WERI-Rb-1 (cell line): ENCODE results near the gene VSTM2L.

Experiments
- DNase-seq: peaks from one replicate; pipeline ENCODE4 v3.0.0-alpha.2; 2020
- H3K27ac ChIP-seq: fragments of 250-450 bp; sonication (Bioruptor Pico); 2 replicates; pipeline ENCODE4 v1.5.1; 2020; ENCODE audit warnings: mild to moderate bottlenecking, moderate library complexity
- H3K27me3 ChIP-seq: fragments of 250-450 bp; sonication (Bioruptor Pico); 2 replicates; pipeline ENCODE4 v1.5.1; 2021; ENCODE audit warnings: mild to moderate bottlenecking, low read depth, moderate library complexity; ENCODE audit not compliant: insufficient read depth, severe bottlenecking
- H3K36me3 ChIP-seq: fragments of 250-450 bp; sonication (Bioruptor Pico); 2 replicates; pipeline ENCODE4 v1.5.1; 2020; ENCODE audit warnings: mild to moderate bottlenecking, moderate library complexity
- H3K4me3 ChIP-seq: 2 replicates; pipeline ENCODE4 v1.5.1; 2011; ENCODE audit warnings: low read depth, mild to moderate bottlenecking, control low read depth, low read length
- H3K9me3 ChIP-seq: fragments of 250-450 bp; sonication (Bioruptor Pico); 2 replicates; pipeline ENCODE4 v1.5.1; 2021; ENCODE audit warnings: mild to moderate bottlenecking, moderate library complexity; ENCODE audit not compliant: severe bottlenecking
- CTCF ChIP-seq: IDR thresholded peaks from 2 replicates; pipeline ENCODE4 v1.5.1; 2011; ENCODE audit warnings: low read depth, mild to moderate bottlenecking, control low read depth, inconsistent platforms, low read length

The VSTM2L gene

GRCh38 chr20:37969949-37970855, 67.3 kb downstream of the VSTM2L start:
- no peak for DNase-seq
- peaks cover 17% of the 10 kb centered on the region for H3K9me3 ChIP-seq

GRCh38 chr20:37970856-37971245, 67.9 kb downstream of the VSTM2L start:
- no peak overlapping the region for H3K27ac ChIP-seq
- H3K9me3 ChIP-seq = peaks cover 17% of the 10 kb centered on the region
- H3K4me3 ChIP-seq = no peak overlapping the region
- no peak for TF ChIP-seq CTCF
- no peaks in the 10 kb centered on the region for H3K27me3 ChIP-seq
- no peak for DNase-seq
- no peaks in the 10 kb centered on the region for H3K36me3 ChIP-seq

More at GRCh38 chr20:37969949-37970855, 67.3 kb downstream of the VSTM2L start:
- H3K27ac ChIP-seq = no peak overlapping the region
- no peaks in the 10 kb centered on the region for H3K36me3 ChIP-seq
- H3K27me3 ChIP-seq = no peaks in the 10 kb centered on the region
- no peak for TF ChIP-seq CTCF
- H3K4me3 ChIP-seq = no peak overlapping the region

- no peak for TF ChIP-seq CTCF
- Histone ChIP-seq H3K36me3 (no peaks in the 10 kb centered on the region), H3K27ac (no peak overlapping the region), H3K27me3 (no peaks in the 10 kb centered on the region), H3K4me3 (no peak overlapping the region), H3K9me3 (peaks cover 14% of the 10 kb centered on the region)
- DNase-seq = no peak
These were observed 68.7 kb downstream of the VSTM2L start for GRCh38 chr20:37971561-37972127.

GRCh38 chr20:37972256-37973058, 69.5 kb downstream of the VSTM2L start:
- no peak for DNase-seq
- H3K4me3 ChIP-seq = no peak overlapping the region
- H3K36me3 ChIP-seq = no peaks in the 10 kb centered on the region
- no peaks in the 10 kb centered on the region for H3K27me3 ChIP-seq
- H3K27ac ChIP-seq = no peak overlapping the region
- no peak for TF ChIP-seq CTCF
- H3K9me3 ChIP-seq = peaks cover 10% of the 10 kb centered on the region

GRCh38 chr20:37973059-37973910, 70.4 kb downstream of the VSTM2L start:
- Histone ChIP-seq H3K4me3 (no peak overlapping the region), H3K27me3 (no peaks in the 10 kb centered on the region), H3K27ac (no peak overlapping the region), H3K36me3 (no peaks in the 10 kb centered on the region), H3K9me3 (peaks cover 4% of the 10 kb centered on the region)
- no peak for DNase-seq
- TF ChIP-seq CTCF = no peak
